Activated B cell treated with CpG ODN at 0.5 μM for 24 hours (primary cell): Measurements from ENCODE around the gene NPAS3. TPM values are rescaled to one million over a fixed set of nuclear protein-coding genes. Genes with fewer than 3 reads are reported as not detected.

Experiments
- ATAC-seq: fragments of 200-7000 bp; cut with Tn5 transposase; one replicate; pipeline ENCODE4 v1.10.0; 2021; ENCODE audit warnings: low read depth, mild to moderate bottlenecking, moderate library complexity
- CTCF ChIA-PET: fragments of 350-600 bp; sonication (Branson Sonifier 250); formaldehyde crosslinking; loops from one replicate; lab custom pipeline; 2021; ENCODE audit warnings: antibody characterized with exemption; lab: Charles Lee
- POLR2A ChIA-PET: fragments of 350-600 bp; sonication (Branson Sonifier 250); formaldehyde crosslinking; loops from one replicate; lab custom pipeline; 2021; ENCODE audit warnings: antibody characterized with exemption; lab: Charles Lee
- DNase-seq: peaks from one replicate; pipeline ENCODE4 v3.0.0; 2022
- H3K27ac Mint-ChIP-seq: one replicate; pipeline ENCODE4 v1.8.0; 2020; ENCODE audit warnings: mixed read lengths
- H3K27me3 Mint-ChIP-seq: one replicate; pipeline ENCODE4 v1.8.0; 2021; ENCODE audit warnings: mixed read lengths
- H3K36me3 Mint-ChIP-seq: one replicate; pipeline ENCODE4 v1.8.0; 2021; ENCODE audit warnings: low read depth, mixed read lengths
- H3K4me1 Mint-ChIP-seq: one replicate; pipeline ENCODE4 v1.8.0; 2021; ENCODE audit warnings: mixed read lengths
- H3K4me3 Mint-ChIP-seq: one replicate; pipeline ENCODE4 v1.8.0; 2020; ENCODE audit warnings: mild to moderate bottlenecking, mixed read lengths
- H3K9me3 Mint-ChIP-seq: one replicate; pipeline ENCODE4 v1.8.0; 2020; ENCODE audit warnings: mixed read lengths
- intact Hi-C: fragments of 100-400 bp; cut with micrococcal nuclease; formaldehyde crosslinking; loops from one replicate; pipeline ENCODE4 v1.15.1; 2024
- total RNA-seq: library from RNA; stranded (reverse); gene quantifications from 2 replicates; pipeline ENCODE4 v1.2.3, GENCODE V29; 2022
- TF ChIP-seq, protein P1 (sequence below): fragments of 200-600 bp; IDR thresholded peaks from one replicate; pipeline ENCODE4 v1.8.0; 2022; ENCODE audit warnings: antibody characterized with exemption, mild to moderate bottlenecking

NPAS3 gene
- total RNA-seq, 1 donor from 2014 or later = not detected

DNA sequence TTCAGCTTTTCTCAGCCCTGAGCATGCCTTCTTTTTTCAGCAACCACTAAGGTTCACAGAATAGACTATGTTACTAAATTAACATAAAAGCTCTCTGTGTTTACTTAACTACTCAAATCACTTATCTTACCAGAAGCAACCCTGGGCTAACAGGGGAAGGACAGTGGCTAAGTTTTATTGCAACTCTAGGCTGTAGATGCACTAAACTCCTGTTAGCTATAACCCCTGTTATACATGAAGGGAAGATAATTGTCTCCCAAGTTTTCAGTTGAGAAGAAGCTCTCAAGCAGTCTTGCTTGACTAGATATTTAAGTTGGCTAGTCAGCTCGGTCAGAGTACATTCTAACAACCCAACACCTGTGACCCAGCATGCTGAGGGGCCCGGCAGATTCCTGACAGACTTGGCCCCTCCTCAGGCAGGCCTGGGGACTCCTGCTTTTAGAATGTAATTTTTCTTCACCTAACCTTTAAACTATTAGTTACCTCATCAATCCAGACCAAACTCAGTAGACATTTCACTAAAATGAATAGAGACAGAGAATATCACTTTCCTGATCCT, 547.7 kb downstream of the NPAS3 start:
- H3K36me3 Mint-ChIP-seq = no peaks in the 10 kb centered on the region
- no peak overlapping the region for H3K27ac Mint-ChIP-seq
- POLR2A ChIA-PET = no interaction called here
- ATAC-seq (no peak), DNase-seq (no peak)
- CTCF ChIA-PET = no interaction called here
- H3K4me1 Mint-ChIP-seq = peaks cover 4% of the 10 kb centered on the region
- H3K27me3 Mint-ChIP-seq = no peaks in the 10 kb centered on the region
- intact Hi-C loops = no loop called here
- H3K9me3 Mint-ChIP-seq = no peaks in the 10 kb centered on the region
- TF ChIP-seq, protein P1, sequence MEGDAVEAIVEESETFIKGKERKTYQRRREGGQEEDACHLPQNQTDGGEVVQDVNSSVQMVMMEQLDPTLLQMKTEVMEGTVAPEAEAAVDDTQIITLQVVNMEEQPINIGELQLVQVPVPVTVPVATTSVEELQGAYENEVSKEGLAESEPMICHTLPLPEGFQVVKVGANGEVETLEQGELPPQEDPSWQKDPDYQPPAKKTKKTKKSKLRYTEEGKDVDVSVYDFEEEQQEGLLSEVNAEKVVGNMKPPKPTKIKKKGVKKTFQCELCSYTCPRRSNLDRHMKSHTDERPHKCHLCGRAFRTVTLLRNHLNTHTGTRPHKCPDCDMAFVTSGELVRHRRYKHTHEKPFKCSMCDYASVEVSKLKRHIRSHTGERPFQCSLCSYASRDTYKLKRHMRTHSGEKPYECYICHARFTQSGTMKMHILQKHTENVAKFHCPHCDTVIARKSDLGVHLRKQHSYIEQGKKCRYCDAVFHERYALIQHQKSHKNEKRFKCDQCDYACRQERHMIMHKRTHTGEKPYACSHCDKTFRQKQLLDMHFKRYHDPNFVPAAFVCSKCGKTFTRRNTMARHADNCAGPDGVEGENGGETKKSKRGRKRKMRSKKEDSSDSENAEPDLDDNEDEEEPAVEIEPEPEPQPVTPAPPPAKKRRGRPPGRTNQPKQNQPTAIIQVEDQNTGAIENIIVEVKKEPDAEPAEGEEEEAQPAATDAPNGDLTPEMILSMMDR = no peak
- H3K4me3 Mint-ChIP-seq = no peak overlapping the region

DNA sequence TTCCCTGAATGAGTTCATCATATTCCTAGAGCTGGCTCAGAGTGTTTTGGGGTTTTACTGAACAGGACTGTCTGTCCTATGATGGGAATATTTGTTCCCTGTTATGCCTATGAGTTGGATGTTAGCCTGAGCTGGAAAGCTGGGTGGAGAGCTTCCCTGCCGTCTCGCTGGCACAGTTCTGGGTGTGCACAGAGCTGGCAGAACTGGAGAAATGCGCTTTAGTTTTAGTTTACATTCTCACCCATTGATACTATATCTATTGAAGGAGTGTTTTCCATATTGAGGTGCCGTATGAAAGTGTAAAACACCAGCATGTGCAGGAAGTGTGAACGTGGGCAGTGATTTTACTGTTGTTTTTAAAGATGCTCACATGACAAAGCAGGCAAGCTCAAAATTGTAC, 549.9 kb downstream of the NPAS3 start:
- DNase-seq (no peak), ATAC-seq (no peak)
- intact Hi-C loops = no loop called here
- Mint-ChIP-seq H3K4me1 (peaks cover 4% of the 10 kb centered on the region), H3K27me3 (no peaks in the 10 kb centered on the region), H3K27ac (no peak overlapping the region), H3K9me3 (no peaks in the 10 kb centered on the region), H3K36me3 (no peaks in the 10 kb centered on the region), H3K4me3 (no peak overlapping the region)
- POLR2A ChIA-PET = no interaction called here
- CTCF ChIA-PET = no interaction called here
- TF ChIP-seq, protein P1 = no peak

DNA sequence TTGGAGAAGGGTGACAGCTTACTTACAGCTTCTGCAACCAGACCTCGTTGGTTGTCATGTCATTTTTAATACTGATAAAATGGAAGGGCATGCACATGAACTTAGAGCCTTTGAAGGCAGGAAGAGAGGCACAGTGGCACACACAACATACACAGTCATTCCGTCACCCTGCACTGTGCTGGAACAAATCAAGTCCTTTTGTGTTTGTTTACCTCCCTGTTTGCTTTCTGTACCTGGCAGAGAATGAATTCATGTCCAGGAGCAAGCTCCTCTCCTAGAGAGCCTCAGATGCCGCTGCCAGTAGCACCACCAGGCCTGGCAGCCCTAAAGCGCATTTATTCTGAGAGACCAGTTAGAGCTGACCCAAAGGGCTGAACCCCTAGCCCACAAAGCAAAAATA, 551.9 kb downstream of the NPAS3 start:
- TF ChIP-seq, protein P1 = no peak
- H3K4me3 Mint-ChIP-seq = no peak overlapping the region
- no peaks in the 10 kb centered on the region for H3K36me3 Mint-ChIP-seq
- no peak for ATAC-seq
- H3K27me3 Mint-ChIP-seq = no peaks in the 10 kb centered on the region
- DNase-seq = no peak
- CTCF ChIA-PET = no interaction called here
- H3K9me3 Mint-ChIP-seq = peaks cover 3% of the 10 kb centered on the region
- no peaks in the 10 kb centered on the region for H3K4me1 Mint-ChIP-seq
- intact Hi-C loops = no loop called here
- POLR2A ChIA-PET = no interaction called here
- H3K27ac Mint-ChIP-seq = no peak overlapping the region

DNA sequence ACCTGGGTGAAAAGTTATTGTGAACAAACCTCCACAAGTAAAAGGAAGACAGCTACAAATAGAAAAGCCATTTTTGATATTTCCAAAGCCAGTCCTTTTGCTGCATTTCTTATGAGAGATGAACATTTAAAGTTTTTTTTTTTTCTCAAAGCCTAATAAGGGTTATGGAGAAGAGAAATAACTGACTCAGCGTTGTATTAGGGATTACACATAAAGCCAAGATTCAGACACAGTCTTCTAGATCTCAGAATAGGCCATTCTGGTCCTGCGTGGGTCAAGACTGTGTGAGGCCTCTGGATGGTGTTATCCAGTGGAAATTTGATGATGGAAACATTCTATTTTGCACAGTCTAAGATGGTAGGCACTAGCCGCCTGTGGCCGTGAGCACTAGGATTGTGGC, 552.4 kb downstream of the NPAS3 start:
- Mint-ChIP-seq H3K4me1 (no peaks in the 10 kb centered on the region), H3K27me3 (no peaks in the 10 kb centered on the region), H3K9me3 (peaks cover 7% of the 10 kb centered on the region), H3K4me3 (no peak overlapping the region), H3K36me3 (no peaks in the 10 kb centered on the region), H3K27ac (no peak overlapping the region)
- CTCF ChIA-PET = no interaction called here
- intact Hi-C loops = no loop called here
- DNase-seq = no peak
- ATAC-seq = no peak
- TF ChIP-seq, protein P1 = no peak
- POLR2A ChIA-PET = no interaction called here

DNA sequence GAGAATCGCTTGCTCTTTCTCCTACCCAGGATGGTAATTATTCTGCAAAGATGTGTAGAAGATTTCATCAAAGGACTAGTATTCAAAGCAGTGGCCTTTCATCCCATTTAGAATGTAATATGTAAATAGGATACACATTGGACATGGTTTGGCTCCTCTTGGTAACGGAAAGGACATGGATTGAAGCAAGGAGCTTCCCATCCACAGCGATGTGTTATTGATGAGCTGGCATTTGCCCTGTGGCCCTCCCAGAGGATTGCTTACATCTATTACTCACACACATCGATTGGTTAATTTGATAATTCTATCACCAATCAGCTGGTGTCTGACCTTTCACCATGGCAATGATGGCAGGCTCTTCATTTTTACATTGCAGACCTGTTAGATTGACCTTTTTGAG, 553.8 kb downstream of the NPAS3 start:
- no peaks in the 10 kb centered on the region for H3K36me3 Mint-ChIP-seq
- TF ChIP-seq, protein P1 = no peak
- H3K9me3 Mint-ChIP-seq = peaks cover 7% of the 10 kb centered on the region
- H3K4me3 Mint-ChIP-seq = no peak overlapping the region
- no peaks in the 10 kb centered on the region for H3K27me3 Mint-ChIP-seq
- ATAC-seq = no peak
- no peaks in the 10 kb centered on the region for H3K4me1 Mint-ChIP-seq
- POLR2A ChIA-PET = no interaction called here
- intact Hi-C loops = no loop called here
- H3K27ac Mint-ChIP-seq = no peak overlapping the region
- no peak for DNase-seq
- CTCF ChIA-PET = no interaction called here
